Liver (tissue), 3 donors: Measurements from ENCODE around the gene GRM6.

Experiments
- CTCF ChIP-seq: fragments of 150-350 bp; IDR thresholded peaks from 2 replicates; pipeline ENCODE4 v1.5.1; 2017; ENCODE audit warnings: improper control_type of control experiment, low read depth, low read length; ENCODE audit not compliant: missing input control
- GABPA ChIP-seq, 2 donors: IDR thresholded peaks in 1 of 2; conservative IDR thresholded peaks in 1 of 2; 2 replicates each; pipeline ENCODE4 v1.6.1; 2016; ENCODE audit warnings: antibody characterized with exemption in 2 of 2, mild to moderate bottlenecking in 1 of 2, moderate library complexity in 1 of 2
- JUND ChIP-seq, 2 donors: IDR thresholded peaks; 2 replicates each; pipeline ENCODE4 v1.6.1; 2016; ENCODE audit warnings: antibody characterized with exemption in 2 of 2
- MAX ChIP-seq: IDR thresholded peaks from 2 replicates; pipeline ENCODE4 v1.6.1; 2016; ENCODE audit warnings: antibody characterized with exemption
- NR2F2 ChIP-seq: IDR thresholded peaks from 2 replicates; pipeline ENCODE4 v1.6.1; 2016; ENCODE audit warnings: antibody characterized with exemption
- RAD21 ChIP-seq, 2 donors: IDR thresholded peaks; 2 replicates each; pipeline ENCODE4 v1.6.1; 2016; ENCODE audit warnings: antibody characterized with exemption in 2 of 2, mild to moderate bottlenecking in 2 of 2
- REST ChIP-seq: IDR thresholded peaks from 2 replicates; pipeline ENCODE4 v1.6.1; 2016; ENCODE audit warnings: antibody characterized with exemption, mild to moderate bottlenecking
- TAF1 ChIP-seq: conservative IDR thresholded peaks from 2 replicates; pipeline ENCODE4 v1.6.1; 2016; ENCODE audit warnings: antibody characterized with exemption, mild to moderate bottlenecking
- ZBTB33 ChIP-seq: IDR thresholded peaks from 2 replicates; pipeline ENCODE4 v1.6.1; 2016; ENCODE audit warnings: antibody characterized with exemption
- donor health status: healthy.
- donor health status: healthy.

- TF ChIP-seq RAD21 (IDR thresholded peaks at IDR 0.05): no peak
- TF ChIP-seq CTCF: no peak
- TF ChIP-seq REST: no peak
- TF ChIP-seq TAF1: no peak
- no peak for TF ChIP-seq MAX
- TF ChIP-seq GABPA (IDR thresholded peaks at IDR 0.05 in 1 of 2, conservative IDR thresholded peaks at IDR 0.05 in 1 of 2): no peak
- no peak for TF ChIP-seq JUND (IDR thresholded peaks at IDR 0.05)
- no peak for TF ChIP-seq NR2F2
- no peak for TF ChIP-seq ZBTB33
Observed at GRCh38 chr5:178986326-178986960, 8.7 kb downstream of the GRM6 start.
